Stimulated activated CD8-positive, alpha-beta memory T cell treated with anti-CD3 and anti-CD28 coated beads, Interleukin-7, amount 100 ng/mL, for 24 hours (primary cell): ENCODE data around the gene ENTPD5.
"Not testable (repeated sequence)": the region's sequence is repeated elsewhere in the genome, so short reads cannot be mapped to it uniquely, and the experiment has no call there.

Experiments used
- DNase-seq: peaks from one replicate; pipeline ENCODE4 v3.0.0-alpha.2; 2020; ENCODE audit warnings: low read depth

Gene ENTPD5

DNA sequence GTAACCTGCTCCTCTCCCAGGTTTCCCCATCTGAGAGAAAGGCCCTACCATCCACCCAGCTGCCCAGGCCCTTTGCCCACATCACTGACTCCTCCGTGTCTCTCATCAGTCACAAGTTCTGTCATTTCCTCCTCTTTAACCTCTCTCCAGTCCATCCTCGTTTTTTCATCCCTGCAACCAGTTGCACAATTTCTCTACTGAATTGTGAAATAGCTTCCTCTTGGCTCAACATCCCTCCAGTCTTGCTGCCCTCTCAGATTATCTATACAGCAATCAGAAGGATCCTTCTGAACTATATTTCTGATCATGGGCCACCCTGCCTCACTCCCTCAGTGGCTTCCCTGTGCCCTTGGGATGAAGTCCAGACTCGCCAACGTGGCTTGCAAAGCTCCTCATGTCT, 76.0 kb downstream of the ENTPD5 start:
- DNase-seq, result no peak

DNA sequence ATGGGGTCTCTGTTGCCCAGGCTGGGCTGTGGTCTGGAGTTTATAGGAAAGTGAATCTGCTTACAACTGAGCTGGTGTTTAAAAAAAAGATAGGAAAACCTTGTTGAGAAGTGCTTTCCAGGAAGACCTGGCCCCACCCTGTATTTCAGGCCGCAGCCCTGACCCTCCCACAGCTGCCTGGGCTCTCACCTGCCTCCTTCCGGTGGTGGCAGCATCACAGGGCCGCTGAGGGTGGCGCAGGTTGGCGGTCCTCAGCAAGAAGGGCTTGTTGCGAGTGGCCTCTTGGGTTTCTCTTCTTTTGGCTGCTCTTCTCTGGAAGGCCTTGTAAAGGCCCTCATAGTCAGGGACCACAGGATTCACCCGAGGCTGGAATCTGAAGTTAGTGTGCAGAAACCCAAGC, 76.9 kb downstream of the ENTPD5 start:
- DNase-seq, result no peak

GRCh38 chr14:73937012-73937411, 82.1 kb downstream of the ENTPD5 start:
- DNase-seq, result no peak

GRCh38 chr14:73936548-73936947, 82.5 kb downstream of the ENTPD5 start:
- no peak for DNase-seq

- no peak for DNase-seq
Measured at GRCh38 chr14:73935666-73936065, 83.4 kb downstream of the ENTPD5 start.

DNA sequence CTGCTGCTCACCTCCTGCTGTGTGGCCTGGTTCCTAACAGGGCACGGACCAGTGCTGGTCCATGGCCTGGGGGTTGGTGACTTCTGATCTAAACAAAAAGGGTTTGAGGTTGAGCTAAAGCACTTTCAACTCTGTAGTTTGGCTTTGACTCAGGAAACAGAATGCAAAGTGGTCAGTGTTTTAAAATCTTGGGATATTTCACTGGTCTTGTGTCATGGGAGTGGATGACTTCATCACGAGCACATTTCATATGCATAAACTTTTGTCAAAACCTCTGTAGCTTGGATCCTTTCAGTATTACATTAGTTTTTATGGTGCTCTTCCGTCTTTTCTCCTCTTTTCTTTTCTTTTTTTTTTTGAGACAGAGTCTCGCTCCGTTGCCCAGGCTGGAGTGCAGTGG, 94.8 kb downstream of the ENTPD5 start:
- DNase-seq, result no peak

DNA sequence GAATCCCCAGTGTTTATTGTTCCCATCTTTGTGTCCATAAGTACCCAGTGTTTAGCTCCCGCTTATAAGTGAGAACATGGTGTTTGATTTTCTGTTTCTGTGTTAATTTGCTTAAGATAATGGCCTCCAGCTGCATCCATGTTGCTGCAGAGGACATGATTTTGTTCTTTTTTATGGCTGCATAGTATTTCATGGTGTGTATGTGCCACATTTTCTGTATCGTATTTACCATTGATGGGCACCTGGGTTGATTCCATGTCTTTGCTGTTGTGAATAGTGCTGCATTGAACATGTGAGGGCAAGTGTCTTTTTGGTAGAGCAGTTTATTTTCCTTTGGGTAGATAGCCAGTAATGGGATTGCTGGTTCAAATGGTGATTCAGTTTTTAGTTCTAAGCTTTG, 99.6 kb downstream of the ENTPD5 start:
- not testable (repeated sequence) for DNase-seq

GRCh38 chr14:73916324-73916723, 102.8 kb downstream of the ENTPD5 start:
- DNase-seq, result no peak

- DNase-seq, result no peak
Measured at GRCh38 chr14:73913256-73913655, 105.8 kb downstream of the ENTPD5 start.

DNA sequence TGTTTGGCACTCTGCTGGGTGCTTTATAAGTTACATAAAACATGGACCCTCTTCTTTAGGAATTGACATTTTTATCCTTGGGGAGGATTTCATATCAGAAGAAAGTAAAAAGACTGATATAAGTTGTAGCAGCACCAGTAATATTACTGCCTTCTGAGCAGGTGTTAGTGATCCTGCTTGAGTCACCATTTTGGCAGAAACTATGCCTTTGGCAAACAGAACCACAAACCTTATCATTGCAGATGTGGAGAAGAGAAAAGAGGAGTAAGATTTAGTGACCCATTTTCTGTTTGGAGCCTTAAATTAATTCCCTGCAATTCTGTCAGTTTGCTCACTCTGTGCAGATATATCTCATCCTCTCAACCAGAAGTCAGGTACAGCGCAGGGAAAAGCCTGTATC, 109.4 kb downstream of the ENTPD5 start:
- DNase-seq, result no peak
